Muscle of leg (tissue), 9 donors: ENCODE results near the gene MYO6. TPM values are rescaled to one million over a fixed set of nuclear protein-coding genes. Genes with fewer than 3 reads are reported as not detected.

ENCODE experiments used
- polyA plus RNA-seq, 8 donors: library from polyadenylated mRNA; unstranded; fragments of 120-200 nt; gene quantifications; one replicate each; pipeline versions ENCODE4 v1.2.1 to v1.2.3, GENCODE V29; 2013; ENCODE audit warnings: inconsistent platforms in 1 of 8, low replicate concordance in 1 of 8; ENCODE audit not compliant: insufficient read length in 8 of 8, insufficient read depth in 1 of 8
- total RNA-seq: library from RNA; stranded (reverse); fragments of 120-200 nt; gene quantifications from one replicate; pipeline ENCODE4 v1.2.4, GENCODE V29; 2013

Gene MYO6
- total and polyA plus RNA-seq, 9 donors = 4.0 to 10.1 (median 6.3) TPM

Other genes with a start within 250 kb of the MYO6 start
- gene SENP6, start 147.4 kb upstream of the MYO6 start, total RNA-seq = 83.3 TPM
- 10 to 100 TPM; 55.7 to 84.2 (median 69.3) TPM for gene SENP6, start 147.4 kb upstream of the MYO6 start, polyA plus RNA-seq